IgD-negative memory B cell (primary cell): Measurements from ENCODE around the gene TSPOAP1. TPM values are rescaled to one million over a fixed set of nuclear protein-coding genes. Genes with fewer than 3 reads are reported as not detected.
A peak's percentile ranks its signal among the peaks of the same experiment; 100 is the strongest.

Experiments used
- H3K27ac Mint-ChIP-seq, 3 donors: one replicate each; pipeline ENCODE4 v1.8.0; 2020 to 2022; ENCODE audit warnings: mild to moderate bottlenecking in 3 of 3, mixed read lengths in 3 of 3, moderate library complexity in 1 of 3
- H3K27me3 Mint-ChIP-seq: one replicate; pipeline ENCODE4 v1.8.0; 2021; ENCODE audit warnings: mixed read lengths
- H3K36me3 Mint-ChIP-seq: one replicate; pipeline ENCODE4 v1.8.0; 2020; ENCODE audit warnings: mild to moderate bottlenecking, mixed read lengths
- H3K4me1 Mint-ChIP-seq, 3 donors: one replicate each; pipeline ENCODE4 v1.8.0; 2020 to 2022; ENCODE audit warnings: mixed read lengths in 3 of 3, mild to moderate bottlenecking in 1 of 3
- H3K4me3 Mint-ChIP-seq, 4 donors: one replicate each; pipeline ENCODE4 v1.8.0; 2020 to 2022; ENCODE audit warnings: mild to moderate bottlenecking in 4 of 4, mixed read lengths in 4 of 4, moderate library complexity in 3 of 4
- H3K9me3 Mint-ChIP-seq, 3 donors: one replicate each; pipeline ENCODE4 v1.8.0; 2020 to 2021; ENCODE audit warnings: mixed read lengths in 3 of 3, mild to moderate bottlenecking in 1 of 3
- polyA plus RNA-seq: library from polyadenylated mRNA; unstranded; fragments of 300-500 nt; fragmentation: Illumina TruSeq; gene quantifications from one replicate; pipeline ENCODE4 v1.2.3, GENCODE V29; 2021

TSPOAP1 gene
- polyA plus RNA-seq, 1 donor from 2014 or later, result 1.3 TPM

GRCh38 chr17:58282442-58282841 is 46.2 kb downstream of the TSPOAP1 start:
- H3K9me3 Mint-ChIP-seq, result no peaks in the 10 kb centered on the region
- peaks cover 24% of the 10 kb centered on the region for H3K27me3 Mint-ChIP-seq

GRCh38 chr17:58281511-58282011 is 47.0 kb downstream of the TSPOAP1 start:
- Mint-ChIP-seq H3K9me3 (no peaks in the 10 kb centered on the region), H3K36me3 (no peaks in the 10 kb centered on the region), H3K4me1 (no peaks in the 10 kb centered on the region), H3K27me3 (peaks cover 24% of the 10 kb centered on the region), H3K27ac (no peak overlapping the region), H3K4me3 (no peak overlapping the region)

More at GRCh38 chr17:58282442-58282841, 46.2 kb downstream of the TSPOAP1 start:
- Mint-ChIP-seq H3K27ac (no peak overlapping the region), H3K4me1 (no peaks in the 10 kb centered on the region), H3K36me3 (no peaks in the 10 kb centered on the region), H3K4me3 (no peak overlapping the region)

GRCh38 chr17:58280480-58281217 is 47.9 kb downstream of the TSPOAP1 start, which contains the start of gene MPO:
TSS of gene MPO (minus strand) at chr17:58280935. CDS start at chr17:58280758, 177 bp downstream.
- Mint-ChIP-seq H3K9me3 (no peaks in the 10 kb centered on the region), H3K27me3 (peaks cover 24% of the 10 kb centered on the region), H3K27ac (peak within 1 kb of the TSS in 1 of 3 donors; percentile 31), H3K4me3 (no peak within 1 kb of the TSS), H3K4me1 (no peaks in the 10 kb centered on the region), H3K36me3 (no peaks in the 10 kb centered on the region)

- Mint-ChIP-seq H3K4me1 (no peaks in the 10 kb centered on the region), H3K27ac (peak overlapping the region in 1 of 3 donors; percentile 31), H3K27me3 (peaks cover 22% of the 10 kb centered on the region), H3K4me3 (no peak overlapping the region), H3K9me3 (no peaks in the 10 kb centered on the region), H3K36me3 (no peaks in the 10 kb centered on the region)
Measured at GRCh38 chr17:58279736-58280479, 48.7 kb downstream of the TSPOAP1 start.

- no peaks in the 10 kb centered on the region for H3K4me1 Mint-ChIP-seq
- H3K27ac Mint-ChIP-seq, result no peak overlapping the region
- H3K4me3 Mint-ChIP-seq, result no peak overlapping the region
- H3K27me3 Mint-ChIP-seq, result peaks cover 22% of the 10 kb centered on the region
- H3K36me3 Mint-ChIP-seq, result no peaks in the 10 kb centered on the region
- H3K9me3 Mint-ChIP-seq, result no peaks in the 10 kb centered on the region
Measured at GRCh38 chr17:58279016-58279711, 49.4 kb downstream of the TSPOAP1 start.

GRCh38 chr17:58278661-58279015 is 50.0 kb downstream of the TSPOAP1 start:
- no peak overlapping the region for H3K4me3 Mint-ChIP-seq
- peaks cover 0 to 1% (median 0%) of the 10 kb centered on the region in 3 donors for H3K4me1 Mint-ChIP-seq
- H3K27me3 Mint-ChIP-seq, result peaks cover 24% of the 10 kb centered on the region
- H3K27ac Mint-ChIP-seq, result no peak overlapping the region
- no peaks in the 10 kb centered on the region for H3K36me3 Mint-ChIP-seq
- no peaks in the 10 kb centered on the region for H3K9me3 Mint-ChIP-seq

- Mint-ChIP-seq H3K9me3 (no peaks in the 10 kb centered on the region), H3K36me3 (no peaks in the 10 kb centered on the region), H3K4me1 (peaks cover 0 to 1% (median 0%) of the 10 kb centered on the region in 3 donors), H3K4me3 (no peak overlapping the region), H3K27me3 (peaks cover 22% of the 10 kb centered on the region), H3K27ac (no peak overlapping the region)
Measured at GRCh38 chr17:58277802-58278595, 50.6 kb downstream of the TSPOAP1 start.

- Mint-ChIP-seq H3K4me1 (peaks cover 0 to 3% (median 0%) of the 10 kb centered on the region in 3 donors), H3K9me3 (no peaks in the 10 kb centered on the region), H3K27me3 (peaks cover 22% of the 10 kb centered on the region), H3K36me3 (peaks cover 2% of the 10 kb centered on the region), H3K27ac (no peak overlapping the region), H3K4me3 (no peak overlapping the region)
Measured at GRCh38 chr17:58277107-58277801, 51.3 kb downstream of the TSPOAP1 start.

GRCh38 chr17:58276423-58276822 is 52.2 kb downstream of the TSPOAP1 start:
- H3K9me3 Mint-ChIP-seq, result no peaks in the 10 kb centered on the region
- peaks cover 0 to 4% (median 0%) of the 10 kb centered on the region in 3 donors for H3K4me1 Mint-ChIP-seq
- H3K27ac Mint-ChIP-seq, result no peak overlapping the region
- H3K4me3 Mint-ChIP-seq, result no peak overlapping the region
- H3K36me3 Mint-ChIP-seq, result peaks cover 2% of the 10 kb centered on the region
- H3K27me3 Mint-ChIP-seq, result peaks cover 22% of the 10 kb centered on the region

GRCh38 chr17:58275417-58275816 is 53.2 kb downstream of the TSPOAP1 start:
- H3K27me3 Mint-ChIP-seq, result peaks cover 19% of the 10 kb centered on the region
- peaks cover 2% of the 10 kb centered on the region for H3K36me3 Mint-ChIP-seq
- no peaks in the 10 kb centered on the region for H3K9me3 Mint-ChIP-seq

GRCh38 chr17:58273453-58274104 is 55.0 kb downstream of the TSPOAP1 start:
- Mint-ChIP-seq H3K27ac (no peak overlapping the region), H3K36me3 (peaks cover 2% of the 10 kb centered on the region), H3K27me3 (peaks cover 15% of the 10 kb centered on the region), H3K4me3 (no peak overlapping the region), H3K9me3 (no peaks in the 10 kb centered on the region), H3K4me1 (peaks cover 0 to 4% (median 0%) of the 10 kb centered on the region in 3 donors)

More at GRCh38 chr17:58275417-58275816, 53.2 kb downstream of the TSPOAP1 start:
- H3K27ac Mint-ChIP-seq, result no peak overlapping the region
- H3K4me1 Mint-ChIP-seq, result peaks cover 0 to 4% (median 0%) of the 10 kb centered on the region in 3 donors
- H3K4me3 Mint-ChIP-seq, result no peak overlapping the region

- Mint-ChIP-seq H3K4me1 (peaks cover 0 to 4% (median 0%) of the 10 kb centered on the region in 3 donors), H3K36me3 (peaks cover 2% of the 10 kb centered on the region), H3K27ac (peak overlapping the region in 1 of 3 donors; percentile 43), H3K9me3 (no peaks in the 10 kb centered on the region), H3K27me3 (peaks cover 11% of the 10 kb centered on the region), H3K4me3 (no peak overlapping the region)
Measured at GRCh38 chr17:58272367-58273280, 56.0 kb downstream of the TSPOAP1 start.
